Keratinocyte (primary cell): ENCODE results near the gene RANBP10. TPM values are rescaled to one million over a fixed set of nuclear protein-coding genes. Genes with fewer than 3 reads are reported as not detected.

Source experiments
- DNase-seq: peaks from one replicate; pipeline ENCODE4 v3.0.0-alpha.2; 2011; ENCODE audit warnings: low read depth, missing footprints, low spot score
- FAIRE-seq: peaks from 2 replicates; lab custom pipeline; 2011; peaks lifted over from hg19 to GRCh38; lab: Jason Lieb, UNC
- H2AFZ ChIP-seq: 2 replicates; pipeline ENCODE4 v1.6.0; 2012; ENCODE audit warnings: low read length, control low read depth, inconsistent platforms; ENCODE audit not compliant: control insufficient read depth
- H3K27ac ChIP-seq: 2 replicates; pipeline ENCODE4 v1.5.1; 2011; ENCODE audit warnings: low read length; ENCODE audit not compliant: control insufficient read depth, insufficient read depth
- H3K27me3 ChIP-seq: 3 replicates; pipeline ENCODE4 v1.6.0; 2011; ENCODE audit warnings: low read length; ENCODE audit not compliant: control insufficient read depth, insufficient read depth; ENCODE audit errors: extremely low read depth
- H3K36me3 ChIP-seq, 2 experiments: 2 replicates in 1 of 2; 3 replicates in 1 of 2; pipeline ENCODE4 v1.5.1; 2011; ENCODE audit warnings: low read length in 2 of 2, mild to moderate bottlenecking in 1 of 2; ENCODE audit not compliant: control insufficient read depth in 2 of 2, insufficient read depth in 2 of 2; ENCODE audit errors: extremely low read depth in 1 of 2
- H3K4me1 ChIP-seq: 3 replicates; pipeline ENCODE4 v1.5.1; 2011; ENCODE audit warnings: low read length; ENCODE audit not compliant: control insufficient read depth, insufficient read depth; ENCODE audit errors: extremely low read depth
- H3K4me2 ChIP-seq: 3 replicates; pipeline ENCODE4 v1.6.0; 2011; ENCODE audit warnings: low read depth, low read length; ENCODE audit not compliant: control insufficient read depth, insufficient read depth; ENCODE audit errors: extremely low read depth
- H3K4me3 ChIP-seq, 3 experiments: fragments of 200-600 bp in 1 of 3; sonication (generic) in 1 of 3; 2 replicates in 2 of 3; 3 replicates in 1 of 3; pipeline ENCODE4 v1.5.1; 2011 to 2016; ENCODE audit warnings: low read length in 3 of 3, mild to moderate bottlenecking in 3 of 3, control low read depth in 2 of 3, inconsistent platforms in 1 of 3, low read depth in 1 of 3, mixed read lengths in 1 of 3, mixed run types in 1 of 3, moderate library complexity in 1 of 3; ENCODE audit not compliant: control insufficient read depth in 2 of 3, insufficient read depth in 2 of 3; ENCODE audit errors: extremely low read depth in 1 of 3
- H3K79me2 ChIP-seq: 2 replicates; pipeline ENCODE4 v1.6.0; 2012; ENCODE audit warnings: low read length; ENCODE audit not compliant: control insufficient read depth, insufficient read depth
- H3K9ac ChIP-seq: 3 replicates; pipeline ENCODE4 v1.6.0; 2011; ENCODE audit warnings: low read length; ENCODE audit not compliant: control insufficient read depth, insufficient read depth; ENCODE audit errors: extremely low read depth
- H3K9me1 ChIP-seq: 3 replicates; pipeline ENCODE4 v1.6.0; 2011; ENCODE audit warnings: low read length; ENCODE audit not compliant: control insufficient read depth, insufficient read depth; ENCODE audit errors: extremely low read depth
- H3K9me3 ChIP-seq: 2 replicates; pipeline ENCODE4 v1.5.1; 2012; ENCODE audit warnings: low read depth, low read length; ENCODE audit not compliant: control insufficient read depth
- H4K20me1 ChIP-seq: 3 replicates; pipeline ENCODE4 v1.6.0; 2011; ENCODE audit warnings: low read length; ENCODE audit not compliant: control insufficient read depth, insufficient read depth; ENCODE audit errors: extremely low read depth
- CTCF ChIP-seq, 3 experiments: IDR thresholded peaks in 1 of 3; conservative IDR thresholded peaks in 1 of 3; optimal IDR thresholded peaks in 1 of 3; 2 replicates in 2 of 3; 3 replicates in 1 of 3; pipeline versions ENCODE3 to v1.5.1; 2011; ENCODE audit warnings: low read length in 3 of 3, mild to moderate bottlenecking in 3 of 3, moderate library complexity in 2 of 3, control low read depth in 1 of 3, inconsistent platforms in 1 of 3; ENCODE audit not compliant: insufficient read depth in 2 of 3; ENCODE audit errors: extremely low read depth in 1 of 3
- EZH2 ChIP-seq: IDR thresholded peaks from one replicate; pipeline ENCODE4 v1.6.1; 2012; ENCODE audit warnings: inconsistent platforms, mild to moderate bottlenecking, low read length, moderate library complexity
- dilution Hi-C: fragments of 300-500 bp; cut with MboI; formaldehyde crosslinking; loops from one replicate; pipeline ENCODE4 v1.7.0; 2020; ENCODE audit warnings: low sequenced_read_pairs; ENCODE audit not compliant: extremely low pct_ligation_motif_present
- polyA plus RNA-seq, 5 experiments: library from polyadenylated mRNA; depleted of rRNA in 3 of 5; stranded (reverse) in 3 of 5; stranded (forward) in 1 of 5; unstranded in 1 of 5; fragments of >200 nt; gene quantifications; 1 replicate in 1 of 5; 2 replicates in 3 of 5; 3 replicates in 1 of 5; pipeline versions ENCODE4 v1.2.1 to v1.2.3, GENCODE V29; 2011 to 2012; ENCODE audit warnings: missing spikeins in 2 of 5, low read depth in 1 of 5, low replicate concordance in 1 of 5

RANBP10 gene
- polyA plus RNA-seq, 1 donor (not counting 4 experiments of a cell fraction or from before 2014, with no cell fraction given) = 9.5 TPM

- FAIRE-seq = no peak
- no peaks in the 10 kb centered on the region for H3K4me1 ChIP-seq
- dilution Hi-C loops = no loop called here
Observed at GRCh38 chr16:67814567-67814966, 8.2 kb upstream of the RANBP10 start.

GRCh38 chr16:67811899-67812298, 5.5 kb upstream of the RANBP10 start:
- H3K9ac ChIP-seq = no peak overlapping the region
- no peak overlapping the region for H3K4me3 ChIP-seq
- no peak overlapping the region for H3K27ac ChIP-seq
- no peak for DNase-seq
- no peaks in the 10 kb centered on the region for H3K36me3 ChIP-seq
- FAIRE-seq = no peak
- H4K20me1 ChIP-seq = no peaks in the 10 kb centered on the region
- no peaks in the 10 kb centered on the region for H3K9me3 ChIP-seq
- dilution Hi-C loops = no loop called here
- H2AFZ ChIP-seq = no peak overlapping the region
- no peaks in the 10 kb centered on the region for H3K9me1 ChIP-seq
- H3K79me2 ChIP-seq = no peaks in the 10 kb centered on the region
- TF ChIP-seq CTCF (optimal IDR thresholded peaks at IDR 0.05 in 1 of 3, IDR thresholded peaks at IDR 0.05 in 1 of 3, conservative IDR thresholded peaks at IDR 0.05 in 1 of 3; ENCODE audit: extremely low read depth in 1 of 3, insufficient read depth in 2 of 3, low read length in 3 of 3) = no peak
- TF ChIP-seq EZH2 = no peak
- no peaks in the 10 kb centered on the region for H3K27me3 ChIP-seq
- no peaks in the 10 kb centered on the region for H3K4me1 ChIP-seq
- no peak overlapping the region for H3K4me2 ChIP-seq

More at GRCh38 chr16:67814567-67814966, 8.2 kb upstream of the RANBP10 start:
- H3K36me3 ChIP-seq = no peaks in the 10 kb centered on the region
- H3K4me3 ChIP-seq = no peak overlapping the region
- H3K79me2 ChIP-seq = no peaks in the 10 kb centered on the region
- no peaks in the 10 kb centered on the region for H4K20me1 ChIP-seq
- TF ChIP-seq EZH2 (no peak), CTCF (optimal IDR thresholded peaks at IDR 0.05 in 1 of 3, IDR thresholded peaks at IDR 0.05 in 1 of 3, conservative IDR thresholded peaks at IDR 0.05 in 1 of 3; ENCODE audit: extremely low read depth in 1 of 3, insufficient read depth in 2 of 3, low read length in 3 of 3) (no peak)
- H3K9ac ChIP-seq = no peak overlapping the region
- DNase-seq = no peak
- no peaks in the 10 kb centered on the region for H3K9me1 ChIP-seq
- H3K27ac ChIP-seq = no peak overlapping the region
- H2AFZ ChIP-seq = no peak overlapping the region
- H3K4me2 ChIP-seq = no peak overlapping the region
- no peaks in the 10 kb centered on the region for H3K9me3 ChIP-seq
- no peaks in the 10 kb centered on the region for H3K27me3 ChIP-seq
